ENCODE measurements around the gene TRIM29. TPM values are rescaled to one million over a fixed set of nuclear protein-coding genes. Genes with fewer than 3 reads are reported as not detected.

The TRIM29 gene
- total RNA-seq, 2 donors from 2014 or later, result 0.26 to 6.3 TPM

DNA sequence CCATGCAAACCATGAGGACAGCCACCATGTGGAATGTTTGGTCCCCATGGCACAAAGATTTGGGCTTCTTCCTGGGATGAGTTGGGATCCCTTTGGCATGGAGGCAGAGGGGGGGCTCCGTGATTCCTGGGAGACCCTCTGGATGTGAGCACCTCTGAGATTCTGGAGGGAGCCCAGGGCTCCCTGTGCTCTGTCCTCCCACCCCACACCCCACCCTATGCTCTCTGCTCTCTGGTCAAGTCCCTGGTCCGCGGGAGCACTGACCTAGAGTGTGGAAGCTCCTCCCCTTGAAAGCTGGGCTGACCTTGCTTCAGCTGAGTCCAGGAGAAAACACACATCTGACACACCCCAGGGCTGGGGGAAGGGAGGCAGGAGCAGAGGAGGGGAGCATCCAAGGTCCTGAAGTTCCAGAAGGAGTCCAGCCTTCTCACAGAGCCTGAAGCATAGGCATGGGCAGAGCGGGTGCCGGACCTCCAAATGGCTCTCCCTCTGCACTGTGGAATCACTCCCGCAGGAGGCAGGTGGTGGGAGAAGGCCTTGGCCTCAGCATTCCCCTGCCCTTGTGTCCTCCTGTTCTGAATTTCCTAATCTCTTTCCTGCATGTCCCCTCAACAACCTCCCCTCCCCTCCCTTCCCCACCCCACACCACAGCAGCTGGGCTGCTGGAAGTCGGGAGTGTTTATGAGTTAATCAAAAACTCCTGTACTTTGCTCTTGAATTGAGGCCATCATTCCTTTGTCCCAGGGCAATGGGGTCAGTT lies 47.2 kb upstream of the TRIM29 start:
- no peak overlapping the region for H3K4me3 ChIP-seq
- DNase-seq (peak; percentile 83 to 91 (median 85)), ATAC-seq (peak; percentile 85)
- TF ChIP-seq POLR2A (IDR thresholded peaks at IDR 0.05), result peak in 2 of 3 donors; percentile 66
- TF ChIP-seq, protein P1, sequence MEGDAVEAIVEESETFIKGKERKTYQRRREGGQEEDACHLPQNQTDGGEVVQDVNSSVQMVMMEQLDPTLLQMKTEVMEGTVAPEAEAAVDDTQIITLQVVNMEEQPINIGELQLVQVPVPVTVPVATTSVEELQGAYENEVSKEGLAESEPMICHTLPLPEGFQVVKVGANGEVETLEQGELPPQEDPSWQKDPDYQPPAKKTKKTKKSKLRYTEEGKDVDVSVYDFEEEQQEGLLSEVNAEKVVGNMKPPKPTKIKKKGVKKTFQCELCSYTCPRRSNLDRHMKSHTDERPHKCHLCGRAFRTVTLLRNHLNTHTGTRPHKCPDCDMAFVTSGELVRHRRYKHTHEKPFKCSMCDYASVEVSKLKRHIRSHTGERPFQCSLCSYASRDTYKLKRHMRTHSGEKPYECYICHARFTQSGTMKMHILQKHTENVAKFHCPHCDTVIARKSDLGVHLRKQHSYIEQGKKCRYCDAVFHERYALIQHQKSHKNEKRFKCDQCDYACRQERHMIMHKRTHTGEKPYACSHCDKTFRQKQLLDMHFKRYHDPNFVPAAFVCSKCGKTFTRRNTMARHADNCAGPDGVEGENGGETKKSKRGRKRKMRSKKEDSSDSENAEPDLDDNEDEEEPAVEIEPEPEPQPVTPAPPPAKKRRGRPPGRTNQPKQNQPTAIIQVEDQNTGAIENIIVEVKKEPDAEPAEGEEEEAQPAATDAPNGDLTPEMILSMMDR (IDR thresholded peaks at IDR 0.05), result peak in 4 of 7 experiments; percentile 4 to 39 (median 24)
- H3K27ac ChIP-seq, result peak overlapping the region; percentile 88 to 98 (median 92)
- no peaks in the 10 kb centered on the region for H3K9me3 ChIP-seq
- intact Hi-C loops (cut with DNase I), result no loop called here
- 12 to 16% methylated on average over 7 of the region's 7 CpGs for WGBS, 2 donors
- H3K36me3 ChIP-seq (replicated peaks in 1 of 2; ENCODE audit: insufficient read depth in 1 of 2, low read depth in 2 of 2), result no peaks in the 10 kb centered on the region
- H3K27me3 ChIP-seq, result no peaks in the 10 kb centered on the region
- H3K4me1 ChIP-seq, result peaks cover 78% of the 10 kb centered on the region

DNA sequence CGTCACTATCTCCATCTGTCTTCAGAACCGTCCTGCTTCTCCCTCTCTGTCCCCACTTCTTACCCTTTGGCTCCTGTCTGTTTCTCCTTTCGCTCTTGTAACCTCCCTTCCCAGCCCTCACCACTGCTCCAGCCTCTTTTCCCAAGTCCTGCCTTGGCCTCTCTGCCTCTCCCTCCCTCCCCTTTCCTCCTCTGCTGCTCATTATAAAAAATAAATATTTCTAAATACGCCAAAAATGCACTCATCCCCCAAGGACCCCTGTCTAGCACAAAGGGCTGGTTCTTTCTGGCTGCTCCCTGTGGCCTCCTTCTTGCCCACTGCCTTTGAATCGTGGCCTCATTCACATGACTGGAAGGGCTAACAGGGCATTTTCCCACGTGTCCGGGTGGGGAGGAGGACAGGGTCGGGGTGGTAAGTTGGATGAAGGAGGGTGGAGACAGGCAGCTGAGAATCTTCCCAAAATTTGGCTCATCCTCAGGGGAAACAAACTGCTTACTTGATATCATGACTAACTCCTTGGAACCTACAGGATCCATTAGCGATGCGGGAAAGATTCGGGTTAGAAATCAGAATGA lies 46.5 kb upstream of the TRIM29 start:
- Histone ChIP-seq H3K4me3 (no peak overlapping the region), H3K9me3 (no peaks in the 10 kb centered on the region), H3K27ac (peak overlapping the region; percentile 88 to 98 (median 92)), H3K27me3 (no peaks in the 10 kb centered on the region), H3K36me3 (replicated peaks in 1 of 2; ENCODE audit: insufficient read depth in 1 of 2, low read depth in 2 of 2) (no peaks in the 10 kb centered on the region), H3K4me1 (peaks cover 78% of the 10 kb centered on the region)
- WGBS, 2 donors, result 28 to 37% methylated on average over 11 of the region's 11 CpGs
- intact Hi-C loops (cut with DNase I), result no loop called here
- no peak for TF ChIP-seq POLR2A (IDR thresholded peaks at IDR 0.05)
- TF ChIP-seq, protein P1 (IDR thresholded peaks at IDR 0.05), result no peak
- no peak for ATAC-seq
- DNase-seq, result peak in 2 of 4 donors; percentile 28 to 30

DNA sequence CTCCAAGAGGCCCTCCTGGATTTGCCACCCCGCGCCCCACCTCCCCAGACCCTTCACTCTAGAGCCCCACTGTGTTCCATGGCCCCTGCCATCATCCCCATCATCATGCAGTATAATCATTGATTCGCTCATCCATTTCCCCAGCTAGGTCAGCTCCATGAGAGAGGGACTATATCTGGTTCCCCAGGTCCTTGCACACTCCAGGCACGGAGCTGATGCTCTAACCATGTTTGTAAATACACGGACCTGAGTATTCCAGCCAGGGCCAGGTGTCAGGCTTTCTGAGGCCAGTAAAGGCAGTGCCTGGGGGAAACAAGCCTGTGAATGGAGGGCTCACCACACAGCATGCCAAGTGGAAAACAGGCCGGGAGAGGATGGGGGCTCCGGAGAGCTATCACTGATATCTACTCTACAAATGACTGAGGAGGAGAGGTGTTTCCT lies 45.8 kb upstream of the TRIM29 start:
- Histone ChIP-seq H3K9me3 (no peaks in the 10 kb centered on the region), H3K36me3 (replicated peaks in 1 of 2; ENCODE audit: insufficient read depth in 1 of 2, low read depth in 2 of 2) (no peaks in the 10 kb centered on the region), H3K27me3 (no peaks in the 10 kb centered on the region), H3K4me3 (no peak overlapping the region), H3K27ac (peak overlapping the region; percentile 88 to 98 (median 92)), H3K4me1 (peaks cover 72% of the 10 kb centered on the region)
- WGBS, 2 donors, result 46 to 47% methylated on average over 7 of the region's 7 CpGs
- ATAC-seq (no peak), DNase-seq (peak in 2 of 4 donors; percentile 12 to 29)
- no peak for TF ChIP-seq POLR2A (IDR thresholded peaks at IDR 0.05)
- TF ChIP-seq, protein P1 (IDR thresholded peaks at IDR 0.05), result no peak
- intact Hi-C loops (cut with DNase I), result no loop called here

DNA sequence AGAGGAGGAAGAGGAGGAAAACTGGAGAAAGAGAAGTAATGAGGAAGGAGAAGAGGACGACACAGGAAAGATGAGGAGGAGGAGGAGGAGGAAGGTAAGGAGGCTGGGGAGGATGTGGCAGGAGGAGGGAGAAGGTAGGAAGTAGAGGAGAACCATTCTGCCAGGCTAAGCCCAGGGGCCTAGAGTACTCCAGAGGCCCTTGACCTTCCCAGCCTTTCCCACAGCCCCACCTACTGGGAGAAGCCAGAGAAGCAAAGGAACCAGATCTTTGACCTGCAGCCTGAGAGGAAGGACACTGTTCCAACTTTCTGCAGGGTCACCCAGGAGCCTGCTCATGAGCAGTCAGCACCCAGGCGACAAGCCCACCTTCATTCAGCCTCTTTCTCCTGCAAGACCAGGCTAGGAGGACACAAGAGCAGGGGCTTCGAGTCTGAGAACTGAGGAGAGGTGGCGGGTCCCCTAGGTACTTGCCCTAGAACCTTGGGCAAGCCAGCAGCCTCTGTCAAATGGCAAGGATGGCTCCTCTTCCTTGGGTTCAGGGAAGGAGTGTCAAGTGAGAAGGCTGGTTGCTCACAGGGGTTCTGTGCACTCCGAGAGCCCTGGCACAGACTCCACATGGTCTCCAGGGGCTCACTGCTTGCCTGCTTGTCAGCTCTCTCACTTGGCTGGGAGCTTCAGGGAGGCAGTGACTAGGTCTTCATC lies 45.0 kb upstream of the TRIM29 start:
- H3K36me3 ChIP-seq (replicated peaks in 1 of 2; ENCODE audit: insufficient read depth in 1 of 2, low read depth in 2 of 2), result no peaks in the 10 kb centered on the region
- ATAC-seq, result no peak
- H3K27ac ChIP-seq, result peak overlapping the region in 3 of 4 donors; percentile 88 to 94 (median 89)
- WGBS, 2 donors, result 58 to 59% methylated on average over 5 of the region's 5 CpGs
- DNase-seq, result peak; percentile 76 to 79 (median 78)
- H3K4me3 ChIP-seq, result no peak overlapping the region
- H3K9me3 ChIP-seq, result no peaks in the 10 kb centered on the region
- H3K4me1 ChIP-seq, result peaks cover 64% of the 10 kb centered on the region
- no peaks in the 10 kb centered on the region for H3K27me3 ChIP-seq
- intact Hi-C loops (cut with DNase I), result no loop called here
- TF ChIP-seq POLR2A (IDR thresholded peaks at IDR 0.05), result no peak
- TF ChIP-seq, protein P1 (IDR thresholded peaks at IDR 0.05), result peak; percentile 13 to 67 (median 57)
